Testis (tissue), 2 donors: ENCODE data around the gene C4BPA.

Experiments used
- CTCF ChIP-seq, 3 experiments: fragments of 450-650 bp in 2 of 3; fragments of 200-600 bp in 1 of 3; sonication (generic) in 1 of 3; IDR thresholded peaks; one replicate each; pipeline ENCODE4 v1.5.1; 2016 to 2019; ENCODE audit warnings: antibody characterized with exemption in 3 of 3, mild to moderate bottlenecking in 2 of 3, moderate library complexity in 1 of 3
- POLR2A ChIP-seq: fragments of 450-650 bp; IDR thresholded peaks from one replicate; pipeline ENCODE4 v1.6.1; 2017; ENCODE audit warnings: antibody characterized with exemption, mild to moderate bottlenecking, moderate library complexity

GRCh38 chr1:207062058-207062457 is 42.0 kb upstream of the C4BPA start:
- TF ChIP-seq CTCF (IDR thresholded peaks at IDR 0.05) (no peak), POLR2A (no peak)
